Muscle of leg (tissue), 11 donors: Measurements from ENCODE around the gene STEAP4. TPM values are rescaled to one million over a fixed set of nuclear protein-coding genes. Genes with fewer than 3 reads are reported as not detected.
A peak's percentile ranks its signal among the peaks of the same experiment; 100 is the strongest.

Experiments used
- DNase-seq: peaks from one replicate; pipeline ENCODE4 v3.0.0; 2013
- H3K27ac ChIP-seq: one replicate; pipeline ENCODE4 v1.5.1; 2013; ENCODE audit warnings: mild to moderate bottlenecking, low read length, control low read depth
- H3K27me3 ChIP-seq: one replicate; pipeline ENCODE4 v1.6.1; 2013; ENCODE audit warnings: low read length; ENCODE audit not compliant: control insufficient read depth, insufficient read depth
- H3K36me3 ChIP-seq: one replicate; pipeline ENCODE4 v1.6.1; 2013; ENCODE audit warnings: low read length; ENCODE audit not compliant: control insufficient read depth, insufficient read depth
- H3K4me1 ChIP-seq: one replicate; pipeline ENCODE4 v1.6.1; 2013; ENCODE audit warnings: low read length; ENCODE audit not compliant: control insufficient read depth, insufficient read depth
- H3K4me3 ChIP-seq: one replicate; pipeline ENCODE4 v1.5.1; 2013; ENCODE audit warnings: low read length, control low read depth
- H3K9me3 ChIP-seq: replicated peaks from 2 replicates; pipeline ENCODE4 v1.6.1; 2013; ENCODE audit warnings: low read depth, low read length; ENCODE audit not compliant: control insufficient read depth
- WGBS: methylation state at CpG from one replicate; pipeline ENCODE4 v1.1.5; 2013; ENCODE audit warnings: missing lambda C conversion rate; ENCODE audit not compliant: insufficient coverage; 5-methylcytosine and 5-hydroxymethylcytosine counted together
- polyA plus RNA-seq, 8 donors: library from polyadenylated mRNA; unstranded; fragments of 120-200 nt; gene quantifications; one replicate each; pipeline versions ENCODE4 v1.2.1 to v1.2.3, GENCODE V29; 2013; ENCODE audit warnings: inconsistent platforms in 1 of 8, low replicate concordance in 1 of 8; ENCODE audit not compliant: insufficient read length in 8 of 8, insufficient read depth in 1 of 8
- total RNA-seq: library from RNA; stranded (reverse); fragments of 120-200 nt; gene quantifications from one replicate; pipeline ENCODE4 v1.2.4, GENCODE V29; 2013

Gene STEAP4
- total and polyA plus RNA-seq, 9 donors: 3.2 to 4.8 (median 4.4) TPM

DNA sequence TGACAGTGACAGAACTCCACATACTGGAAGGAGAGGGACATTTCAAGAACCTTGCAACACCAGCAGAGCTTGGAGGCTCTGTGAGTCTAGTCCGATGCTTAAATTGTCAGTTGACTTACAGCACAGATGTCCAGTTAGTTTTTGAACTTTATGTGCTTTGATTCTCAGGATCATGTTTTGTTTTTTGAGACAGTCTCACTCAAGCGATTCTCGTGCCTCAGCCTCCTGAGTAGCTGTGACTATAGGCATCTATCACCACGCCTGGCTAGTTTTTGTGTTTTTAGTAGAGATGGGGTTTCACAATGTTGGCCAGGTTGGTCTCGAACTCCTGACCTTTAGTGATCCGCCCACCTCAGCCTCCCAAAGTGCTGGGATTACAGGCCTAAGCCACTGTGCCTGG is 31.8 kb upstream of the STEAP4 start:
- 91% methylated on average over 5 of the region's 6 CpGs for WGBS
- DNase-seq: no peak
- H3K4me3 ChIP-seq: no peak overlapping the region

DNA sequence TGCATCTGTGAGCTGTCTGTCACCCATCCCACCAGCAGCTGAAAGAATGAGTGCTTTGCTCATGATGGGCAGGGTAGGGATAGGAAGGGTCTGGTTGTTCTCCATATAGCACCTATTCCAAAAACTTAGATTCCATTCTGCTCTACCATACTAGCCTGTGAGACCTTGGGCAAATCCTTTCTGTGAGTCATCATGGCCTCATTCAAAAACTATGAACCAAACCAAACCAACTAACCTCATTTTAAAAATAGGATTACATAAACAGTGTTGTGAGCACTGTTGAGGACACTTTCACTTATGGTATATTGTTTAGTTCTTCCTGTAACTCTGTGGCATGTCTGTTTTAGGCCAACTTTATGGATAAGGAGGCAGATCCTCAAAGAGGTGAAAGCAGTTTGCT is 30.9 kb upstream of the STEAP4 start:
- Histone ChIP-seq H3K9me3 (no peaks in the 10 kb centered on the region), H3K27ac (no peak overlapping the region), H3K4me3 (no peak overlapping the region), H3K36me3 (no peaks in the 10 kb centered on the region), H3K4me1 (no peaks in the 10 kb centered on the region), H3K27me3 (no peaks in the 10 kb centered on the region)
- DNase-seq: no peak

More for the DNA sequence above, 31.8 kb upstream of the STEAP4 start:
- Histone ChIP-seq H3K36me3 (no peaks in the 10 kb centered on the region), H3K27ac (no peak overlapping the region), H3K9me3 (no peaks in the 10 kb centered on the region), H3K27me3 (no peaks in the 10 kb centered on the region), H3K4me1 (no peaks in the 10 kb centered on the region)

DNA sequence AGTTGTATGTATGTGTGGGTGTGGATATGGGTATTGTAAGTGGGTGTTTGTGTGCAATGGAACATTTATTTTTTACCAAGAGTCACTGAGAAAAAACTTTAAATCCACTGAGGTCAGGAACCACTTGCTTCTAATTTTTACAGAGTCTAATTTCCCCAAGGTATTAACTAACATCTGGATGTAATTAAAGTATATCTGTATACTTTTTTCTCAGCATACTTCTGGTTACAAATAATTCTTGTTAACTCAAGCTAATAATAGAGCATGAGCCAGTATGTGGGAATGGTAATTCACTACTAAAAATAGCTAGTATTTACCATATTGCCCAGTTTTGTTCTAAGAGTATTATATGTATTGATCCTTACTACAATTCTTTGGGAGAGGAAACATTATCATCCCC is 24.6 kb upstream of the STEAP4 start:
- H3K4me1 ChIP-seq: peaks cover 3% of the 10 kb centered on the region
- peak; percentile 72 for DNase-seq
- no peak overlapping the region for H3K4me3 ChIP-seq
- H3K9me3 ChIP-seq: no peaks in the 10 kb centered on the region
- H3K27me3 ChIP-seq: no peaks in the 10 kb centered on the region
- no peak overlapping the region for H3K27ac ChIP-seq
- no peaks in the 10 kb centered on the region for H3K36me3 ChIP-seq

DNA sequence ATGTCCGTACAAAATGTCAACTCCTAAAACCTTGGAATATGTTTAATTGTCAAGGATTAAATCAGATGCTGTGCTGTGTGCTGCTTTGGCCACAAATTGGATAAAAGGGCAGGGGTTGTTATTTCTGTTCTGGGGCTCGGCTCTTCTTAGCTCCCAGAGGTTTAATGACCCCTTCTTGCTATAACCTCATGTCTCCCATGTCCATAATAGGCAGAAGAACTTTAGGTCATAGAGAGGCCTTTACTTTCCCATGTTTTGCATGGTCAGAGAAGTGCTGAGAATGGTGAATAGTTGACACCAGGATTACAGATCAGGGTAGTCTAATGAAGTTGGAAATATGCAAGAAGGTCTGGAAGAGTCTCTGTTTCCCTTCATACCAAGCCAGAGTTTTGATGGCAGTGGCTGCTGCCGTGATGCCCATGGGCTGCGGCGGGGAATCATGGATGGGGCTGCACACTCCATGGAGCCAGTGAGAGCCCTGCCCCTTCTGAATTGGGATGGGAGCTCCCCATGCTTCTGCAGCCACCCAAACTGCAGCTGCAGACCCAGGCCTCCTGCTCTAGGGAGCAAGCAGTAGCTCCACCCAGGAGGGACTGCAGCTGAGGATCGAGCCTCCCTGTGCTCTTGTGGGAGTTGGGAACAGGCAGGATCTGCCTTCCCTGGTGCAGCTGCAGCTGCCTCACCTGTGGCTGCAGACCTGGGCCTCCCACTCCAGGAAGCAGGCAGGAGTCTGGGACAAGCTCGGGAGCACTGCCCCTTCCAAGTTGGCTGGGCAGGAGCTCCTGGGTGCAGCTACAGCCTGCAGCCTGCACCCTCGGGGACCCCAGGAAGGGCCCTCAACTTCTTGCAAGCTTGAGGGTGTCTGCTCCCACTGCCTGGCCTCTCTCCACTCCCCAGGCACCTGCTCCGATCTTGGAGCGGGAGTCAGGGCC is 23.1 kb upstream of the STEAP4 start:
- no peaks in the 10 kb centered on the region for H3K9me3 ChIP-seq
- no peak for DNase-seq
- H3K27me3 ChIP-seq: no peaks in the 10 kb centered on the region
- no peak overlapping the region for H3K4me3 ChIP-seq
- H3K36me3 ChIP-seq: no peaks in the 10 kb centered on the region
- H3K4me1 ChIP-seq: peaks cover 3% of the 10 kb centered on the region
- peak overlapping the region; percentile 23 for H3K27ac ChIP-seq
- 75% methylated on average over 6 of the region's 10 CpGs for WGBS

DNA sequence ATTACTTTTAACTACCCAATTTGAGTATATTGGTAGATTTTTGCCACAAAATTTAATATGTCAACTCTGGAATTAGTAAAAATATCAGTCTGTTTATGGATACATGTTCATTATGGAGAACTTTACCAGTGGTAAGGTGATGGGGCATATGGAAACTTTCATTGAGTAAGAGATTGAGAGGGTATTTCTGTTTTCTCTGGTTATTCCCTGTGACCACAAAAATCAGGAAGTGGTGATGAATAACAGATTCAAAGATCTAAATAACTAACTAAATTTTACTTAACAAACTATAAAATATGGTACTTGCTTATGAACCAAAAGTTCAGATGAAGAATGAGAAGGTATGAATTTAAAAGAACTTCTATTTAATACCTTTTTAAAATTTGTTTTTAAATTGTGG is 22.1 kb upstream of the STEAP4 start:
- no peaks in the 10 kb centered on the region for H3K36me3 ChIP-seq
- no peak overlapping the region for H3K27ac ChIP-seq
- H3K4me1 ChIP-seq: peaks cover 3% of the 10 kb centered on the region
- no peaks in the 10 kb centered on the region for H3K27me3 ChIP-seq
- no peaks in the 10 kb centered on the region for H3K9me3 ChIP-seq
- no peak for DNase-seq
- no peak overlapping the region for H3K4me3 ChIP-seq

DNA sequence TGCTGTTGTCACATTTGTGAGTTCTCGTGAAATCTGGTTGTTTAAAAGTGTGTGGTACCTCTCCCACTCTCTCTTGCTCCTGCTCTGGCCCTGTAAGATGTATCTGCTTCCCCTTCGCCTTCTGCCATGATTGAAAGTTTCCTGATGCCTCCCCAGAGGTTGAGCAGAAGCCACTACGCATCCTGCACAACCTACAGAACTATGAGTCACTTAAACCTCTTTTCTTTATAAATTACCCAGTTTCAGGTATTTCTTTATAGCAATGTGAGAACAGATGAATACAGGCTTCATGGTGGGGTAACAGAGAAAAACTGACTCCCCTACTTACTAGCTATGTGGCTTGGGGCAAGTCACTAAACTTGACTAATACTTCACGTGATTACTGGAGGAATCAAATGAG is 18.0 kb upstream of the STEAP4 start:
- Histone ChIP-seq H3K27ac (no peak overlapping the region), H3K36me3 (no peaks in the 10 kb centered on the region), H3K4me3 (no peak overlapping the region), H3K27me3 (no peaks in the 10 kb centered on the region), H3K9me3 (no peaks in the 10 kb centered on the region), H3K4me1 (no peaks in the 10 kb centered on the region)
- DNase-seq: no peak
- no CpG with 5 or more reads among the region's 4 CpGs for WGBS

DNA sequence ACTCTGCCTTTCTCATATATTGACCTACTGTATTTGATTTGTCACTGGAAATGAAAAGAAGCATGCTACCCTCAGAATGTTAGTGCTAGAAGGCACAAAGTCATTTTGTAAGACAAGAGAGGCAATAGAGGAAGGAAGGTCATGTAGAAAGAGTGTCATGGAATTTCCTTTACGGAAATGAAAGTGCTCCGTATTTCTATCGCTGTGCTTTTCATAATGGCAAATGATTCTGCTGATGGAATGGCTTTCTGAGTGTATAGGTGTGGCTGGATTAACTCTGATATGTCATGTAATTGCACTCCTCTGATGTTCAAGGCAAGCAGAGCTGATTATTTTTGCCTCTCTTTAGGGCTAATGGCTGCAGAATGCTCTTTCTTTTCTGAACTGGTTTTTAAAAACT is 15.5 kb upstream of the STEAP4 start:
- Histone ChIP-seq H3K36me3 (no peaks in the 10 kb centered on the region), H3K27me3 (no peaks in the 10 kb centered on the region), H3K27ac (no peak overlapping the region), H3K4me1 (no peaks in the 10 kb centered on the region), H3K4me3 (no peak overlapping the region), H3K9me3 (no peaks in the 10 kb centered on the region)
- DNase-seq: peak; percentile 75
- 79% methylated on average over 3 of the region's 3 CpGs for WGBS

DNA sequence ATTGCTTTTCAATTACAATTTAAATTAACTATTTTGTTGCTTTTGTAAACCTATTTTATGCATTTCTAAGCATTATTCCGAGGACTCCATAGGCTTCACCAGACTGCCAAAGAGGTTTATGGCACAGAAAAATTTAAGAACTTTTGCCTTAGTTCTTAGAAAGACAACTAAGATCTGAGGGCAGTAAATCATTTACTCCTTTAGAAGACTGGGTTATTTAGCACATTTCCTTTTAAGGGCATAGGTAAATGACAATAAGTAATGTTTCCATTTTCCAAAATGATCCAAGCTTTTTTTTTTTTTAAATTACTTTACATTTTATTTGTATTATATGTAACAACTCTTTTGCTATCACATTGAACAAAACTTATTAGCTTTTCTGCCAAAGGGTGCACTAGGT is 15.0 kb upstream of the STEAP4 start:
- no peak overlapping the region for H3K4me3 ChIP-seq
- no peak for DNase-seq
- WGBS: no CpG with 5 or more reads among the region's 1 CpG
- H3K27ac ChIP-seq: no peak overlapping the region
- H3K36me3 ChIP-seq: no peaks in the 10 kb centered on the region
- H3K4me1 ChIP-seq: no peaks in the 10 kb centered on the region
- H3K9me3 ChIP-seq: no peaks in the 10 kb centered on the region
- H3K27me3 ChIP-seq: no peaks in the 10 kb centered on the region

DNA sequence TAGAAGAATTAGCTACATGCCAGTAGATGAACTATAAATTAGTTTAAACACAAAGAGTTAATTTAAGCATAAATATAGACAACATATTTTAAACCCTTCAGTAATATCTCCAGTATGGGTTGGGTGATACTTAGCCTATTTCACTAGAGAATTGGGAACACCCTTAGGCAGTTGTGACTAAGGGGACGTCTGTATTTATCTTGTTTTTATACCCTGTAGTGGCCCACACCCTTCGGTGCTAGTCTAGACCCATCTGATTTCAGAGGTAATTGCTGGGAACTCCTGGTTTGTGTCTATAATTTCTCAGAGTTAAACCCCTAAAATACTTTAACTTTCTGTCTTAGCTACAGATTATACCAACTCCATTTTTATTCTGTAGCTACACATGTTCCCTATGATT is 11.5 kb upstream of the STEAP4 start:
- Histone ChIP-seq H3K9me3 (no peaks in the 10 kb centered on the region), H3K27me3 (no peaks in the 10 kb centered on the region), H3K4me1 (no peaks in the 10 kb centered on the region), H3K36me3 (no peaks in the 10 kb centered on the region), H3K27ac (no peak overlapping the region), H3K4me3 (no peak overlapping the region)
- no CpG with 5 or more reads among the region's 2 CpGs for WGBS
- no peak for DNase-seq

DNA sequence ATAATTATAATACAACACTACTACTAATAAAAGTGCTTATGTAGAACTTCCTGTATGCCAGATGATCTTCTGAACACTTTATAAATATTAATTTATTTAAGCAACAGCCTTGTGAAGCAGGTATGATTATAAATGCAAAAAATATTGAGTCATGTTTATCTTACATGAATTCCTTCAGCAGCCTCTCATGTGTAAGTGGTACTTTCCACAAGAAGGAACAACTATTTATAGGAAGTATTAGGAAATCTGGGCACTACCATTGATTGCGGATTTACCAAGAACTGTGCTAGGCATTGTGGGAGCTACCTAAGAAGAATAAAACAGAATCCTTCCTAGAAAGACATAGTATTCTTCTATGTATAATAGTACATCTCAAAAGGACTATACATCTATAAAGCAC is 10.7 kb upstream of the STEAP4 start:
- no peak for DNase-seq
- Histone ChIP-seq H3K27me3 (no peaks in the 10 kb centered on the region), H3K4me3 (no peak overlapping the region), H3K27ac (no peak overlapping the region), H3K36me3 (no peaks in the 10 kb centered on the region), H3K4me1 (no peaks in the 10 kb centered on the region), H3K9me3 (no peaks in the 10 kb centered on the region)
- WGBS: no CpG with 5 or more reads among the region's 1 CpG

DNA sequence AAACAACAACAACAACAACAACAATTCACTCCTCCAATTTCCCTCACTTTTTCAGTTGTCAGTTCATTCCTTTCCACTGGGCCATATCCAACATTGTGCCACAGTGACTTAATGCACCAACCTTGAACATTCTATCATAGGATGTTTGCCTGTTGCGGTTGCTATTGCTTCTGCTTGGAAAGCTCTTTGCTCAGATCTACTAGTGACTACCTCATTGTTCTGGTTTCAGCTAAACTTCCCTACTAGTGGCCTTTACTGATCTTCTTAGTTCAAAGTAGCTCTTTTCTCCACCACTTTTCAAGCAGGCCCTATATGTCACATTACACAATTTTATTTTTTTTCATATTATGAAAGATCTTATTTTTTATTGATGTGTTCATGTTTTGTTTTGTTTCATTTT is 9.8 kb upstream of the STEAP4 start:
- H3K27ac ChIP-seq: no peak overlapping the region
- no peaks in the 10 kb centered on the region for H3K27me3 ChIP-seq
- peaks cover 2% of the 10 kb centered on the region for H3K4me1 ChIP-seq
- H3K36me3 ChIP-seq: no peaks in the 10 kb centered on the region
- DNase-seq: no peak
- no peaks in the 10 kb centered on the region for H3K9me3 ChIP-seq
- 80% methylated on average over 1 of the region's 1 CpG for WGBS
- no peak overlapping the region for H3K4me3 ChIP-seq
